WTC11 (cell line): Measurements from ENCODE around the gene ARHGAP42. TPM values are rescaled to one million over a fixed set of nuclear protein-coding genes. Genes with fewer than 3 reads are reported as not detected.

Experiments
- ATAC-seq: fragments of 200-7000 bp; cut with Tn5 transposase; 2 replicates; pipeline ENCODE4 v1.10.0; 2021; ENCODE audit warnings: mild to moderate bottlenecking, moderate library complexity
- CTCF ChIA-PET: fragments of 300-600 bp; sonication (Branson Sonifier 250); formaldehyde crosslinking; loops from one replicate; lab custom pipeline; 2021; ENCODE audit warnings: antibody characterized with exemption; lab: Charles Lee
- POLR2A ChIA-PET: fragments of 350-600 bp; sonication (Branson Sonifier 250); formaldehyde crosslinking; loops from one replicate; lab custom pipeline; 2021; ENCODE audit warnings: antibody characterized with exemption; lab: Charles Lee
- DNase-seq: peaks from one replicate; pipeline ENCODE4 v3.0.0; 2021; ENCODE audit warnings: low spot score
- H3K27ac Mint-ChIP-seq: 2 replicates; pipeline ENCODE4 v1.8.0; 2021; ENCODE audit warnings: mixed read lengths
- H3K27me3 Mint-ChIP-seq: 2 replicates; pipeline ENCODE4 v1.8.0; 2021; ENCODE audit warnings: low read depth, mild to moderate bottlenecking, moderate library complexity, mixed read lengths
- H3K36me3 Mint-ChIP-seq: 2 replicates; pipeline ENCODE4 v1.8.0; 2021; ENCODE audit warnings: mixed read lengths
- H3K4me1 Mint-ChIP-seq: 2 replicates; pipeline ENCODE4 v1.8.0; 2022; ENCODE audit warnings: mixed read lengths
- H3K4me3 Mint-ChIP-seq: 2 replicates; pipeline ENCODE4 v1.8.0; 2021; ENCODE audit warnings: mild to moderate bottlenecking, moderate library complexity, mixed read lengths
- H3K9me3 Mint-ChIP-seq: 2 replicates; pipeline ENCODE4 v1.8.0; 2021; ENCODE audit warnings: mixed read lengths
- AFF4 ChIP-seq: sonication (generic); formaldehyde crosslinking; IDR thresholded peaks from 2 replicates; pipeline ENCODE4 v1.8.1; 2023; ENCODE audit warnings: mild to moderate bottlenecking, missing genetic modification reagents, borderline replicate concordance
- AR ChIP-seq: fragments of 250-450 bp; sonication (Bioruptor Pico); IDR thresholded peaks from 2 replicates; pipeline ENCODE4 v1.9.0; 2021; ENCODE audit warnings: mild to moderate bottlenecking
- CREB1 ChIP-seq: sonication (generic); formaldehyde crosslinking; IDR thresholded peaks from 2 replicates; pipeline ENCODE4 v1.8.0; 2023; ENCODE audit warnings: mild to moderate bottlenecking, missing genetic modification reagents
- FOXJ3 ChIP-seq: sonication (generic); formaldehyde crosslinking; IDR thresholded peaks from 2 replicates; pipeline ENCODE4 v1.9.0; 2021; ENCODE audit warnings: missing genetic modification reagents, mild to moderate bottlenecking, borderline replicate concordance
- GTF2I ChIP-seq: fragments of 250-450 bp; sonication (Bioruptor Pico); conservative IDR thresholded peaks from 2 replicates; pipeline ENCODE4 v1.4.0; 2021; ENCODE audit warnings: mild to moderate bottlenecking
- NR2C2 ChIP-seq: sonication (generic); formaldehyde crosslinking; IDR thresholded peaks from 2 replicates; pipeline ENCODE4 v1.8.0; 2022; ENCODE audit warnings: mild to moderate bottlenecking, missing genetic modification reagents
- SMAD3 ChIP-seq: sonication (generic); formaldehyde crosslinking; IDR thresholded peaks from 2 replicates; pipeline ENCODE4 v1.8.0; 2022; ENCODE audit warnings: missing genetic modification reagents, mild to moderate bottlenecking, borderline replicate concordance
- SOX15 ChIP-seq: fragments of 250-450 bp; sonication (Bioruptor Pico); IDR thresholded peaks from 2 replicates; pipeline ENCODE4 v1.9.0; 2021; ENCODE audit warnings: mild to moderate bottlenecking
- SP1 ChIP-seq: sonication (generic); formaldehyde crosslinking; conservative IDR thresholded peaks from 2 replicates; pipeline ENCODE4 v1.8.1; 2022; ENCODE audit warnings: missing genetic modification reagents
- ZBTB21 ChIP-seq: sonication (generic); formaldehyde crosslinking; IDR thresholded peaks from 2 replicates; pipeline ENCODE4 v1.8.1; 2023; ENCODE audit warnings: mild to moderate bottlenecking, missing genetic modification reagents, borderline replicate concordance
- ZBTB43 ChIP-seq: sonication (generic); formaldehyde crosslinking; IDR thresholded peaks from 2 replicates; pipeline ENCODE4 v1.8.1; 2023; ENCODE audit warnings: mild to moderate bottlenecking, missing genetic modification reagents
- ZNF121 ChIP-seq: sonication (generic); formaldehyde crosslinking; IDR thresholded peaks from 2 replicates; pipeline ENCODE4 v1.8.0; 2023; ENCODE audit warnings: missing genetic modification reagents
- ZNF416 ChIP-seq: fragments of 250-450 bp; sonication (Bioruptor Pico); IDR thresholded peaks from 2 replicates; pipeline ENCODE4 v1.9.0; 2021; ENCODE audit warnings: mild to moderate bottlenecking, inconsistent platforms
- ZNF425 ChIP-seq: fragments of 250-450 bp; sonication (Bioruptor Pico); conservative IDR thresholded peaks from 2 replicates; pipeline ENCODE4 v1.9.0; 2021; ENCODE audit warnings: mild to moderate bottlenecking
- total RNA-seq: library from RNA; stranded (reverse); gene quantifications from 3 replicates; pipeline ENCODE4 v1.2.3, GENCODE V29; 2021

ARHGAP42 gene
- total RNA-seq, 1 experiment from 2014 or later = 32.5 TPM

- peaks cover 72% of the 10 kb centered on the region for H3K4me1 Mint-ChIP-seq
- no peak for TF ChIP-seq NR2C2 (CRISPR knock-in tag)
- TF ChIP-seq ZNF425 (CRISPR knock-in tag) = no peak
- no peak for TF ChIP-seq SMAD3 (CRISPR knock-in tag)
- TF ChIP-seq CREB1 (CRISPR knock-in tag) = no peak
- TF ChIP-seq AFF4 = no peak
- no peak for TF ChIP-seq ZBTB43 (CRISPR knock-in tag)
- no peak for TF ChIP-seq ZNF121
- TF ChIP-seq SOX15 (CRISPR knock-in tag) = no peak
- no peak for TF ChIP-seq AR (CRISPR knock-in tag)
- TF ChIP-seq GTF2I (CRISPR knock-in tag) = no peak
- no peak for TF ChIP-seq FOXJ3 (CRISPR knock-in tag)
- no peaks in the 10 kb centered on the region for H3K27me3 Mint-ChIP-seq
- no peak for DNase-seq
- peaks cover 8% of the 10 kb centered on the region for H3K9me3 Mint-ChIP-seq
- ChIA-PET CTCF (interaction anchor here (1.1 kb wide), 1 partner anchor 29 kb away, joined by 3 read pairs; no protein-coding TSS in a partner anchor), POLR2A (no interaction called here)
- no peak overlapping the region for H3K4me3 Mint-ChIP-seq
- ATAC-seq = no peak
- peak overlapping the region; percentile 67; the same call in 1 of the 2 replicates for H3K27ac Mint-ChIP-seq
- H3K36me3 Mint-ChIP-seq = peaks cover 9% of the 10 kb centered on the region
Measured at GRCh38 chr11:100716838-100717237, 29.8 kb downstream of the ARHGAP42 start.

- peak; percentile 38; the same call in 1 of the 2 replicates for TF ChIP-seq SP1 (CRISPR knock-in tag)
- no peak for TF ChIP-seq ZNF416 (CRISPR knock-in tag)
- peak; percentile 39; the same call in 1 of the 2 replicates for TF ChIP-seq ZBTB21 (CRISPR knock-in tag)
- ATAC-seq (peak; percentile 89), DNase-seq (peak; percentile 52)
- peak overlapping the region; percentile 39 for H3K4me3 Mint-ChIP-seq
- no peaks in the 10 kb centered on the region for H3K27me3 Mint-ChIP-seq
- POLR2A ChIA-PET = interaction anchor here (0.7 to 1.2 kb wide), 3 partner anchors 26 to 92 kb away, joined by 3 to 5 read pairs (median 3); no protein-coding TSS in a partner anchor
- H3K4me1 Mint-ChIP-seq = peaks cover 74% of the 10 kb centered on the region
- H3K9me3 Mint-ChIP-seq = peaks cover 8% of the 10 kb centered on the region
- H3K27ac Mint-ChIP-seq = peak overlapping the region; percentile 98
- H3K36me3 Mint-ChIP-seq = peaks cover 9% of the 10 kb centered on the region
- CTCF ChIA-PET = interaction anchor here (1.1 to 2.8 kb wide), 4 partner anchors 32 to 109 kb away, joined by 3 to 14 read pairs (median 6); no protein-coding TSS in a partner anchor
Measured at GRCh38 chr11:100719362-100719761, 32.3 kb downstream of the ARHGAP42 start.
